ENCODE measurements around the gene OIT3. TPM values are rescaled to one million over a fixed set of nuclear protein-coding genes. Genes with fewer than 3 reads are reported as not detected.

OIT3 gene
- total RNA-seq, 1 donor from 2014 or later: 0.09 TPM

DNA sequence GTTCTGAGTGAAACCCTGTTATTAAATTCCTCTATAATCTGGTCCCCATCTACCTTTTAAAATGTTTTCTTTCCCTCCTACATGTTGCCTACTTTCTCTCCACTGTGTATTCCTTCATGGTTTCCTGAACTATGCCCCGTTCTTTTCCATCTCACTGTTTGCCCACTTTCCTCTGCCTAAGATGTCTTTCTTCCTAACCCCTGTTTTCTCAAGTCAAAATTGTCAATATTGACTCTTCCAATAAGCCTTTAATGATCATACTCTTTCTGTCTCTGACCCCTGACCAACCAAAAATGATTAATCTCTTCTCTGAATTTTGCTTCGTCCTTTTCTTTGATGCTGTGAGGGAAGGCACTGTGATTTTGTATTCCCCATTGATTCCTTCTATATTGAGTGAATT lies 30.6 kb upstream of the OIT3 start:
- FAIRE-seq (no peak), DNase-seq (ENCODE audit: low read depth) (no peak)
- Histone ChIP-seq H3K4me3 (ENCODE audit: insufficient read depth, low read depth, low read length) (no peak overlapping the region), H2AFZ (ENCODE audit: low read depth, low read length) (no peak overlapping the region), H4K20me1 (ENCODE audit: insufficient read depth, low read length) (no peaks in the 10 kb centered on the region), H3K27me3 (ENCODE audit: insufficient read depth, low read length) (no peaks in the 10 kb centered on the region), H3K79me2 (ENCODE audit: insufficient read depth, low read length) (no peaks in the 10 kb centered on the region), H3K4me1 (ENCODE audit: insufficient read depth, low read length) (no peaks in the 10 kb centered on the region), H3K27ac (ENCODE audit: low read depth, low read length) (no peak overlapping the region), H3K9me3 (ENCODE audit: insufficient read depth, low read depth, low read length) (no peaks in the 10 kb centered on the region), H3K4me2 (ENCODE audit: low read length) (no peak overlapping the region), H3K36me3 (ENCODE audit: insufficient read depth, low read length) (peaks cover 2% of the 10 kb centered on the region), H3K9ac (ENCODE audit: low read length) (no peak overlapping the region)
- H3K4me3 Mint-ChIP-seq (ENCODE audit: unreplicated experiment): no peak overlapping the region
- H3K4me1 Mint-ChIP-seq (ENCODE audit: low read depth, unreplicated experiment): no peaks in the 10 kb centered on the region
- no peaks in the 10 kb centered on the region for H3K9me3 Mint-ChIP-seq (ENCODE audit: unreplicated experiment)
- no peak overlapping the region for H3K27ac Mint-ChIP-seq (ENCODE audit: unreplicated experiment)
- H3K36me3 Mint-ChIP-seq (ENCODE audit: low read depth, unreplicated experiment): peaks cover 3% of the 10 kb centered on the region
- H3K27me3 Mint-ChIP-seq (ENCODE audit: low read depth, unreplicated experiment): no peaks in the 10 kb centered on the region
- TF ChIP-seq, protein P1, sequence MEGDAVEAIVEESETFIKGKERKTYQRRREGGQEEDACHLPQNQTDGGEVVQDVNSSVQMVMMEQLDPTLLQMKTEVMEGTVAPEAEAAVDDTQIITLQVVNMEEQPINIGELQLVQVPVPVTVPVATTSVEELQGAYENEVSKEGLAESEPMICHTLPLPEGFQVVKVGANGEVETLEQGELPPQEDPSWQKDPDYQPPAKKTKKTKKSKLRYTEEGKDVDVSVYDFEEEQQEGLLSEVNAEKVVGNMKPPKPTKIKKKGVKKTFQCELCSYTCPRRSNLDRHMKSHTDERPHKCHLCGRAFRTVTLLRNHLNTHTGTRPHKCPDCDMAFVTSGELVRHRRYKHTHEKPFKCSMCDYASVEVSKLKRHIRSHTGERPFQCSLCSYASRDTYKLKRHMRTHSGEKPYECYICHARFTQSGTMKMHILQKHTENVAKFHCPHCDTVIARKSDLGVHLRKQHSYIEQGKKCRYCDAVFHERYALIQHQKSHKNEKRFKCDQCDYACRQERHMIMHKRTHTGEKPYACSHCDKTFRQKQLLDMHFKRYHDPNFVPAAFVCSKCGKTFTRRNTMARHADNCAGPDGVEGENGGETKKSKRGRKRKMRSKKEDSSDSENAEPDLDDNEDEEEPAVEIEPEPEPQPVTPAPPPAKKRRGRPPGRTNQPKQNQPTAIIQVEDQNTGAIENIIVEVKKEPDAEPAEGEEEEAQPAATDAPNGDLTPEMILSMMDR (IDR thresholded peaks at IDR 0.05; ENCODE audit: insufficient read depth, low read depth, low read length): no peak
- TF ChIP-seq EZH2 (IDR thresholded peaks at IDR 0.05; ENCODE audit: insufficient read depth, low read length): no peak

DNA sequence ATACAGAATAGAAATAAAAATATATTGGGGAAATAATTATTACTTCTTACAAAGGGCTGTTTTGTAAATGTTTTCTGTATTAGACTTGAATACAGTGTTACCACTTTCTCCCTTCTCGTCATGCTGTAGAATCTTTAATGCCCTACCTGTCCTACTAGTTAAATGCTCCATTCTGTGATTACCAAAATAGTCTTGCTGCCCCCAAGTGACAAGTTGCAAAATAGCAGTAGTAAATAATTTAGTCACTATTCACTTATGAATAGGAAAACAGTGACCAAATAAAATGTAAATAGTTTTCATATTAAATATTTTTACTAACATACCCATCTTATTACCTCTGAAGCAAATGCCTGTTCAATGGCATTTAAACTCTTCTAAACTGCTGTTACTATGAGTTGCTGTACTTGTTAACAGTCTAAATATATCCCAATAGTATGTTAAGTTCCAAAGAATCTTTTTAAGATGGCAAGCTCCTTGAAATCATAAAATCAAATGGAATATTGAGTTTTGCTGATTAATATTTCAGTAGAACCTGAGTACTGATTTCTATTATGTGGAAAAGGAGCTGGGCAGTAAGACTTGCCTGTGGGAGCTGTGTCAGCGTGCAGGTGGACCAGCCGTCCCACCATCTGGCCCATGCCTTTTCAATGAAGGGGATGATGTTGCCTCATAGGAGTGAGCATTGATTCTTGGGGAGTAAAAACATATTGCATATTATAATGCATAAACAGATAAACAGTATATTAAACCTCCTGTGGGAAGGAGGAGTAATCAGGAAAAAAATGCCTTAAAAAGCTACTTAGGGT lies 18.1 kb upstream of the OIT3 start:
- DNase-seq (ENCODE audit: low read depth) (no peak), FAIRE-seq (no peak)
- H3K9me3 Mint-ChIP-seq (ENCODE audit: unreplicated experiment): no peaks in the 10 kb centered on the region
- H2AFZ ChIP-seq (ENCODE audit: low read depth, low read length): no peak overlapping the region
- peaks cover 11% of the 10 kb centered on the region for H3K36me3 ChIP-seq (ENCODE audit: insufficient read depth, low read length)
- H4K20me1 ChIP-seq (ENCODE audit: insufficient read depth, low read length): peaks cover 6% of the 10 kb centered on the region
- no peak overlapping the region for H3K4me3 ChIP-seq (ENCODE audit: insufficient read depth, low read depth, low read length)
- no peaks in the 10 kb centered on the region for H3K27me3 ChIP-seq (ENCODE audit: insufficient read depth, low read length)
- peaks cover 14% of the 10 kb centered on the region for H3K36me3 Mint-ChIP-seq (ENCODE audit: low read depth, unreplicated experiment)
- H3K27me3 Mint-ChIP-seq (ENCODE audit: low read depth, unreplicated experiment): no peaks in the 10 kb centered on the region
- no peaks in the 10 kb centered on the region for H3K4me1 ChIP-seq (ENCODE audit: insufficient read depth, low read length)
- H3K9me3 ChIP-seq (ENCODE audit: insufficient read depth, low read depth, low read length): no peaks in the 10 kb centered on the region
- H3K9ac ChIP-seq (ENCODE audit: low read length): no peak overlapping the region
- no peaks in the 10 kb centered on the region for H3K4me1 Mint-ChIP-seq (ENCODE audit: low read depth, unreplicated experiment)
- H3K4me2 ChIP-seq (ENCODE audit: low read length): no peak overlapping the region
- TF ChIP-seq, protein P1 (IDR thresholded peaks at IDR 0.05; ENCODE audit: insufficient read depth, low read depth, low read length): peak; percentile 50
- TF ChIP-seq EZH2 (IDR thresholded peaks at IDR 0.05; ENCODE audit: insufficient read depth, low read length): no peak
- H3K79me2 ChIP-seq (ENCODE audit: insufficient read depth, low read length): no peaks in the 10 kb centered on the region
- H3K27ac ChIP-seq (ENCODE audit: low read depth, low read length): no peak overlapping the region
- H3K4me3 Mint-ChIP-seq (ENCODE audit: unreplicated experiment): no peak overlapping the region
- no peak overlapping the region for H3K27ac Mint-ChIP-seq (ENCODE audit: unreplicated experiment)

DNA sequence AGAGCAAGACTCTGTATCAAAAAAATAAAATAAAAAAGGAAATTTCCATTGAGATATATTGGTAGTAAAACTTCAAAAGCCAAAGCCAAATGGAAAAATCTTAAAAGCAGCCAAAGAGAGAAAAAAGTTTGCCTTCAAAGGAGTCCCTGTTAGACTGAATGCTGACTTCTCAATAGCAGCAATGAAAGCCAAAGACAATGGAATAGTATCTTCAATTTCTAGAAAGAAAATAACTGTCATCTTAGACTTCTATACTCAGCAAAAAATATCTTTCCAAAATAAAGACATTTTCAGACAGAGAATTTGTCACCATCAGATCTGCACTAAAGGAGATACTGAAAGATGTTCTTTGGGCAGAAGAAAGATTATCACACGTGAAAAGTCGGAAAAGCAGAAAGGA lies 14.3 kb upstream of the OIT3 start:
- Histone ChIP-seq H3K9me3 (ENCODE audit: insufficient read depth, low read depth, low read length) (no peaks in the 10 kb centered on the region), H3K79me2 (ENCODE audit: insufficient read depth, low read length) (no peaks in the 10 kb centered on the region), H3K27ac (ENCODE audit: low read depth, low read length) (no peak overlapping the region), H3K4me3 (ENCODE audit: insufficient read depth, low read depth, low read length) (no peak overlapping the region), H3K36me3 (ENCODE audit: insufficient read depth, low read length) (peaks cover 4% of the 10 kb centered on the region), H3K9ac (ENCODE audit: low read length) (no peak overlapping the region), H3K27me3 (ENCODE audit: insufficient read depth, low read length) (no peaks in the 10 kb centered on the region), H3K4me2 (ENCODE audit: low read length) (no peak overlapping the region), H2AFZ (ENCODE audit: low read depth, low read length) (no peak overlapping the region), H3K4me1 (ENCODE audit: insufficient read depth, low read length) (no peaks in the 10 kb centered on the region), H4K20me1 (ENCODE audit: insufficient read depth, low read length) (peaks cover 6% of the 10 kb centered on the region)
- no peaks in the 10 kb centered on the region for H3K27me3 Mint-ChIP-seq (ENCODE audit: low read depth, unreplicated experiment)
- no peaks in the 10 kb centered on the region for H3K9me3 Mint-ChIP-seq (ENCODE audit: unreplicated experiment)
- TF ChIP-seq, protein P1 (IDR thresholded peaks at IDR 0.05; ENCODE audit: insufficient read depth, low read depth, low read length): no peak
- no peak for TF ChIP-seq EZH2 (IDR thresholded peaks at IDR 0.05; ENCODE audit: insufficient read depth, low read length)
- FAIRE-seq (no peak), DNase-seq (ENCODE audit: low read depth) (no peak)
- H3K4me1 Mint-ChIP-seq (ENCODE audit: low read depth, unreplicated experiment): no peaks in the 10 kb centered on the region
- no peak overlapping the region for H3K4me3 Mint-ChIP-seq (ENCODE audit: unreplicated experiment)
- H3K36me3 Mint-ChIP-seq (ENCODE audit: low read depth, unreplicated experiment): peaks cover 28% of the 10 kb centered on the region
- no peak overlapping the region for H3K27ac Mint-ChIP-seq (ENCODE audit: unreplicated experiment)
